Esophagus muscularis mucosa (tissue), 4 donors: ENCODE data around the gene AFF3.

ENCODE experiments used
- EP300 ChIP-seq: sonication (generic); formaldehyde crosslinking; IDR thresholded peaks from one replicate; pipeline ENCODE4 v1.6.1; 2017; ENCODE audit warnings: antibody characterized with exemption
- POLR2A ChIP-seq: fragments of 450-650 bp; IDR thresholded peaks from one replicate; pipeline ENCODE4 v1.6.1; 2017; ENCODE audit warnings: antibody characterized with exemption, moderate library complexity, mild to moderate bottlenecking, low read depth
- POLR2AphosphoS5 ChIP-seq, 2 donors: sonication (generic); formaldehyde crosslinking; IDR thresholded peaks; one replicate each; pipeline ENCODE4 v1.6.1; 2017; ENCODE audit warnings: antibody characterized with exemption in 2 of 2
- TF ChIP-seq, protein P1 (sequence below), 3 experiments: fragments of 200-600 bp in 2 of 3; fragments of 450-650 bp in 1 of 3; sonication (generic) in 2 of 3; IDR thresholded peaks; one replicate each; pipeline ENCODE4 v1.5.1; 2017 to 2019; ENCODE audit warnings: antibody characterized with exemption in 3 of 3, mild to moderate bottlenecking in 2 of 3, moderate library complexity in 1 of 3

DNA sequence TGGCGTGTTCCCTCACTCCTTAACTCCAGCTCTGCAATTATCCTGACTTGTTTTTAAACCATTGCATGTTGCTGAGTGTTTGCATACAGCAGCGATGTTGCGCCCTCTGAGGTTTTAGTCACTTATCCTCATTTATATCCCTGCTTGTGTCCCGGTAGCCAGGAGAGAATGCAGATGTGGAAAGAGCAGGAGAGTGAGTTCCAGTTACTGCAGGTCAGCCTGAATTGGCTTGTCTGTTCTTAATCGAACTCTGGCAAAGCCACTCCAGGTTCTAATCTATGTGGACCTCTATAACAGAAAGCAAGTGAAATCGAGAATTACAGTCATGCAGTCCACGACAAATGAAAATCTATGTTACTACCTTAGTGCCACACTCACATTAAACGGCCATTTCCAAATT is 357.4 kb downstream of the AFF3 start:
- TF ChIP-seq POLR2A: no peak
- no peak for TF ChIP-seq EP300
- TF ChIP-seq, protein P1, sequence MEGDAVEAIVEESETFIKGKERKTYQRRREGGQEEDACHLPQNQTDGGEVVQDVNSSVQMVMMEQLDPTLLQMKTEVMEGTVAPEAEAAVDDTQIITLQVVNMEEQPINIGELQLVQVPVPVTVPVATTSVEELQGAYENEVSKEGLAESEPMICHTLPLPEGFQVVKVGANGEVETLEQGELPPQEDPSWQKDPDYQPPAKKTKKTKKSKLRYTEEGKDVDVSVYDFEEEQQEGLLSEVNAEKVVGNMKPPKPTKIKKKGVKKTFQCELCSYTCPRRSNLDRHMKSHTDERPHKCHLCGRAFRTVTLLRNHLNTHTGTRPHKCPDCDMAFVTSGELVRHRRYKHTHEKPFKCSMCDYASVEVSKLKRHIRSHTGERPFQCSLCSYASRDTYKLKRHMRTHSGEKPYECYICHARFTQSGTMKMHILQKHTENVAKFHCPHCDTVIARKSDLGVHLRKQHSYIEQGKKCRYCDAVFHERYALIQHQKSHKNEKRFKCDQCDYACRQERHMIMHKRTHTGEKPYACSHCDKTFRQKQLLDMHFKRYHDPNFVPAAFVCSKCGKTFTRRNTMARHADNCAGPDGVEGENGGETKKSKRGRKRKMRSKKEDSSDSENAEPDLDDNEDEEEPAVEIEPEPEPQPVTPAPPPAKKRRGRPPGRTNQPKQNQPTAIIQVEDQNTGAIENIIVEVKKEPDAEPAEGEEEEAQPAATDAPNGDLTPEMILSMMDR (IDR thresholded peaks at IDR 0.05): no peak
- no peak for TF ChIP-seq POLR2AphosphoS5 (IDR thresholded peaks at IDR 0.05)
